ES-I3 (cell line): ENCODE results near the gene TMEM59L.

Experiments
- H3K36me3 ChIP-seq: 2 replicates; pipeline ENCODE4 v1.6.1; 2013; ENCODE audit warnings: mild to moderate bottlenecking, low read length, control low read depth, moderate library complexity; ENCODE audit not compliant: insufficient read depth
- H3K4me1 ChIP-seq: 2 replicates; pipeline ENCODE4 v1.6.1; 2013; ENCODE audit warnings: mild to moderate bottlenecking, control low read depth, low read length; ENCODE audit not compliant: insufficient read depth
- H3K9ac ChIP-seq: 2 replicates; pipeline ENCODE4 v1.6.1; 2013; ENCODE audit warnings: low read depth, mild to moderate bottlenecking, low read length, moderate library complexity
- H3K9me3 ChIP-seq: 2 replicates; pipeline ENCODE4 v1.6.1; 2013; ENCODE audit warnings: mild to moderate bottlenecking, low read length, moderate library complexity; ENCODE audit not compliant: control insufficient read depth, insufficient read depth

Gene TMEM59L

GRCh38 chr19:18660051-18660910 lies 47.6 kb downstream of the TMEM59L start:
- Histone ChIP-seq H3K4me1 (peaks cover 21% of the 10 kb centered on the region), H3K36me3 (no peaks in the 10 kb centered on the region), H3K9ac (no peak overlapping the region), H3K9me3 (no peaks in the 10 kb centered on the region)

- Histone ChIP-seq H3K4me1 (peaks cover 21% of the 10 kb centered on the region), H3K9ac (no peak overlapping the region), H3K9me3 (no peaks in the 10 kb centered on the region), H3K36me3 (no peaks in the 10 kb centered on the region)
Measured at GRCh38 chr19:18660939-18661670, 48.4 kb downstream of the TMEM59L start.

- peaks cover 12% of the 10 kb centered on the region for H3K4me1 ChIP-seq
- H3K9ac ChIP-seq = 0 out of 2 replicates have a peak overlapping the region, but pooled peaks have one; percentile 13
- no peaks in the 10 kb centered on the region for H3K9me3 ChIP-seq
- H3K36me3 ChIP-seq = no peaks in the 10 kb centered on the region
Measured at GRCh38 chr19:18662972-18663732, 50.5 kb downstream of the TMEM59L start.

GRCh38 chr19:18663940-18664530 lies 51.4 kb downstream of the TMEM59L start:
- H3K9ac ChIP-seq = no peak overlapping the region
- no peaks in the 10 kb centered on the region for H3K9me3 ChIP-seq
- H3K4me1 ChIP-seq = peaks cover 12% of the 10 kb centered on the region

GRCh38 chr19:18665771-18666202 lies 53.1 kb downstream of the TMEM59L start:
- Histone ChIP-seq H3K9ac (no peak overlapping the region), H3K36me3 (no peaks in the 10 kb centered on the region; the same call in 1 of the 2 replicates), H3K9me3 (no peaks in the 10 kb centered on the region), H3K4me1 (peaks cover 6% of the 10 kb centered on the region)

More at GRCh38 chr19:18663940-18664530, 51.4 kb downstream of the TMEM59L start:
- H3K36me3 ChIP-seq = no peaks in the 10 kb centered on the region

GRCh38 chr19:18666317-18666716 lies 53.6 kb downstream of the TMEM59L start:
- Histone ChIP-seq H3K9me3 (no peaks in the 10 kb centered on the region), H3K4me1 (peaks cover 6% of the 10 kb centered on the region), H3K9ac (no peak overlapping the region), H3K36me3 (no peaks in the 10 kb centered on the region; the same call in 1 of the 2 replicates)

GRCh38 chr19:18666784-18667183 lies 54.1 kb downstream of the TMEM59L start:
- H3K9ac ChIP-seq = no peak overlapping the region
- no peaks in the 10 kb centered on the region; the same call in 1 of the 2 replicates for H3K36me3 ChIP-seq
- H3K4me1 ChIP-seq = peaks cover 6% of the 10 kb centered on the region
- H3K9me3 ChIP-seq = no peaks in the 10 kb centered on the region

GRCh38 chr19:18667531-18668251 lies 55.0 kb downstream of the TMEM59L start:
- Histone ChIP-seq H3K9ac (no peak overlapping the region), H3K4me1 (peaks cover 6% of the 10 kb centered on the region), H3K9me3 (no peaks in the 10 kb centered on the region), H3K36me3 (no peaks in the 10 kb centered on the region; the same call in 1 of the 2 replicates)

- no peaks in the 10 kb centered on the region for H3K9me3 ChIP-seq
- peaks cover under 1% of the 10 kb centered on the region; the same call in 1 of the 2 replicates for H3K4me1 ChIP-seq
- H3K9ac ChIP-seq = no peak overlapping the region
- no peaks in the 10 kb centered on the region; the same call in 1 of the 2 replicates for H3K36me3 ChIP-seq
Measured at GRCh38 chr19:18668252-18668631, 55.6 kb downstream of the TMEM59L start.

GRCh38 chr19:18668744-18669523 lies 56.3 kb downstream of the TMEM59L start:
- no peaks in the 10 kb centered on the region for H3K4me1 ChIP-seq
- H3K36me3 ChIP-seq = no peaks in the 10 kb centered on the region; the same call in 1 of the 2 replicates
- no peak overlapping the region for H3K9ac ChIP-seq
- no peaks in the 10 kb centered on the region for H3K9me3 ChIP-seq

GRCh38 chr19:18669524-18669817 lies 56.8 kb downstream of the TMEM59L start:
- Histone ChIP-seq H3K4me1 (no peaks in the 10 kb centered on the region), H3K36me3 (no peaks in the 10 kb centered on the region; the same call in 1 of the 2 replicates), H3K9ac (no peak overlapping the region), H3K9me3 (no peaks in the 10 kb centered on the region)

- no peaks in the 10 kb centered on the region; the same call in 1 of the 2 replicates for H3K36me3 ChIP-seq
- H3K9me3 ChIP-seq = no peaks in the 10 kb centered on the region
- H3K9ac ChIP-seq = no peak overlapping the region
- H3K4me1 ChIP-seq = no peaks in the 10 kb centered on the region
Measured at GRCh38 chr19:18669883-18670282, 57.2 kb downstream of the TMEM59L start.

- Histone ChIP-seq H3K9ac (no peak overlapping the region), H3K9me3 (no peaks in the 10 kb centered on the region), H3K4me1 (no peaks in the 10 kb centered on the region), H3K36me3 (no peaks in the 10 kb centered on the region; the same call in 1 of the 2 replicates)
Measured at GRCh38 chr19:18670312-18670711, 57.6 kb downstream of the TMEM59L start.
